Activated B cell treated with CpG ODN at 0.5 μM for 24 hours (primary cell): ENCODE results near the gene RASA3. TPM values are rescaled to one million over a fixed set of nuclear protein-coding genes. Genes with fewer than 3 reads are reported as not detected.

Experiments used
- ATAC-seq: fragments of 200-7000 bp; cut with Tn5 transposase; one replicate; pipeline ENCODE4 v1.10.0; 2021; ENCODE audit warnings: low read depth, mild to moderate bottlenecking, moderate library complexity
- CTCF ChIA-PET: fragments of 350-600 bp; sonication (Branson Sonifier 250); formaldehyde crosslinking; loops from one replicate; lab custom pipeline; 2021; ENCODE audit warnings: antibody characterized with exemption; lab: Charles Lee
- POLR2A ChIA-PET: fragments of 350-600 bp; sonication (Branson Sonifier 250); formaldehyde crosslinking; loops from one replicate; lab custom pipeline; 2021; ENCODE audit warnings: antibody characterized with exemption; lab: Charles Lee
- DNase-seq: peaks from one replicate; pipeline ENCODE4 v3.0.0; 2022
- H3K27ac Mint-ChIP-seq: one replicate; pipeline ENCODE4 v1.8.0; 2020; ENCODE audit warnings: mixed read lengths
- H3K27me3 Mint-ChIP-seq: one replicate; pipeline ENCODE4 v1.8.0; 2021; ENCODE audit warnings: mixed read lengths
- H3K36me3 Mint-ChIP-seq: one replicate; pipeline ENCODE4 v1.8.0; 2021; ENCODE audit warnings: low read depth, mixed read lengths
- H3K4me1 Mint-ChIP-seq: one replicate; pipeline ENCODE4 v1.8.0; 2021; ENCODE audit warnings: mixed read lengths
- H3K4me3 Mint-ChIP-seq: one replicate; pipeline ENCODE4 v1.8.0; 2020; ENCODE audit warnings: mild to moderate bottlenecking, mixed read lengths
- H3K9me3 Mint-ChIP-seq: one replicate; pipeline ENCODE4 v1.8.0; 2020; ENCODE audit warnings: mixed read lengths
- CTCF ChIP-seq: fragments of 200-600 bp; IDR thresholded peaks from one replicate; pipeline ENCODE4 v1.8.0; 2022; ENCODE audit warnings: antibody characterized with exemption, mild to moderate bottlenecking
- intact Hi-C: fragments of 100-400 bp; cut with micrococcal nuclease; formaldehyde crosslinking; loops from one replicate; pipeline ENCODE4 v1.15.1; 2024
- total RNA-seq: library from RNA; stranded (reverse); gene quantifications from 2 replicates; pipeline ENCODE4 v1.2.3, GENCODE V29; 2022

RASA3 gene
- total RNA-seq, 1 donor from 2014 or later: 20.4 TPM

DNA sequence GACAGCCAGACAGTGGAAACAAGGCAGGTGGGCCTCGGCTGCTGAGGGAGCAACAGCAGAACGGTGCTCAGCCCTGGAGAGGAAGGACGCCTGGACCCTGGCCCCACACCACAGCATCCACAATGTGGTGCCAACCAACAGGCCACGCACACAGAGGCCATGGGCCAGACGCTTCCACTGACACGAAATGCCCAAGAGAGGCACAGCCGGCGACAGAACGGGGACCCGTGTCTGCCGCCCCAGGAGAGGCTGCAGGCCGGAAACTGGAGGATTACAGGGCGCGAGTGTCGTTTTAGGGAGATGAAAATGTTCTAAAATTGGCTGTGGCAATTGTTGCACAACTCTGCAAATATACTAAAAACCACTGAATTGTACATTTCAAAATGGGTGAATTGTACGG lies 69.7 kb downstream of the RASA3 start:
- Mint-ChIP-seq H3K9me3 (no peaks in the 10 kb centered on the region), H3K27ac (no peak overlapping the region), H3K27me3 (no peaks in the 10 kb centered on the region), H3K36me3 (peaks cover 19% of the 10 kb centered on the region), H3K4me3 (no peak overlapping the region), H3K4me1 (peaks cover 75% of the 10 kb centered on the region)
- DNase-seq: no peak
- ChIA-PET CTCF (no interaction called here), POLR2A (no interaction called here)
- intact Hi-C loops: no loop called here
- ATAC-seq: no peak
- no peak for TF ChIP-seq CTCF

GRCh38 chr13:114062341-114062740 lies 70.1 kb downstream of the RASA3 start:
- peaks cover 19% of the 10 kb centered on the region for H3K36me3 Mint-ChIP-seq
- ChIA-PET POLR2A (no interaction called here), CTCF (no interaction called here)
- DNase-seq (no peak), ATAC-seq (no peak)
- no peaks in the 10 kb centered on the region for H3K27me3 Mint-ChIP-seq
- TF ChIP-seq CTCF: no peak
- H3K4me3 Mint-ChIP-seq: no peak overlapping the region
- H3K4me1 Mint-ChIP-seq: peaks cover 75% of the 10 kb centered on the region
- H3K27ac Mint-ChIP-seq: no peak overlapping the region
- H3K9me3 Mint-ChIP-seq: no peaks in the 10 kb centered on the region
- intact Hi-C loops: no loop called here

- Mint-ChIP-seq H3K27me3 (no peaks in the 10 kb centered on the region), H3K27ac (no peak overlapping the region), H3K9me3 (no peaks in the 10 kb centered on the region), H3K36me3 (peaks cover 19% of the 10 kb centered on the region), H3K4me3 (no peak overlapping the region), H3K4me1 (peaks cover 76% of the 10 kb centered on the region)
- DNase-seq: no peak
- intact Hi-C loops: no loop called here
- ChIA-PET CTCF (no interaction called here), POLR2A (no interaction called here)
- no peak for TF ChIP-seq CTCF
- no peak for ATAC-seq
Measured at GRCh38 chr13:114061744-114062143, 70.7 kb downstream of the RASA3 start.

DNA sequence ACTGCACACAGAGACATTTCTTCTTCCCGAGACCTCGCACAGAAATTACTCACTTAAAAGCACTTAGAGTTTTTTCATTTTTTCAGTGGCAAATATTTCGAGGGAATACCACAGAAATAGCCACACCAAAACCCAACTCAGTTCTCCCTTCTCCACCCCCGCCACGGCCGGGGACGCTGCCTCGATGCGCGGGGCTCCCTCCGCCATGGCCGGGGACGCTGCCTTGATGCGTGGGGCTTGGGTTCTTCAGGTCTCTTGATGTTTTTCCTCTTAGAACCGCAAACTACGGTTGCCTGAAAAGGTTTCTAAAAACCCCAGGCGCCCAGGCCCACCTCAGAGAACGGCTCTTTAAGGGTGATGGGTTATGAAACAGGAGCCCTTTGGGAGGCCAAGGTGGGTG lies 71.4 kb downstream of the RASA3 start:
- POLR2A ChIA-PET: no interaction called here
- H3K27ac Mint-ChIP-seq: no peak overlapping the region
- intact Hi-C loops: no loop called here

More for the DNA sequence above, 71.4 kb downstream of the RASA3 start:
- Mint-ChIP-seq H3K9me3 (no peaks in the 10 kb centered on the region), H3K4me1 (peaks cover 76% of the 10 kb centered on the region), H3K36me3 (peaks cover 24% of the 10 kb centered on the region), H3K27me3 (no peaks in the 10 kb centered on the region), H3K4me3 (no peak overlapping the region)
- no peak for TF ChIP-seq CTCF
- no peak for ATAC-seq
- DNase-seq: no peak
- CTCF ChIA-PET: no interaction called here
